ENCODE measurements around the gene S100Z. TPM values are rescaled to one million over a fixed set of nuclear protein-coding genes. Genes with fewer than 3 reads are reported as not detected.

S100Z gene
- total RNA-seq, 2 experiments from 2014 or later, result 0.81 to 1.1 TPM

DNA sequence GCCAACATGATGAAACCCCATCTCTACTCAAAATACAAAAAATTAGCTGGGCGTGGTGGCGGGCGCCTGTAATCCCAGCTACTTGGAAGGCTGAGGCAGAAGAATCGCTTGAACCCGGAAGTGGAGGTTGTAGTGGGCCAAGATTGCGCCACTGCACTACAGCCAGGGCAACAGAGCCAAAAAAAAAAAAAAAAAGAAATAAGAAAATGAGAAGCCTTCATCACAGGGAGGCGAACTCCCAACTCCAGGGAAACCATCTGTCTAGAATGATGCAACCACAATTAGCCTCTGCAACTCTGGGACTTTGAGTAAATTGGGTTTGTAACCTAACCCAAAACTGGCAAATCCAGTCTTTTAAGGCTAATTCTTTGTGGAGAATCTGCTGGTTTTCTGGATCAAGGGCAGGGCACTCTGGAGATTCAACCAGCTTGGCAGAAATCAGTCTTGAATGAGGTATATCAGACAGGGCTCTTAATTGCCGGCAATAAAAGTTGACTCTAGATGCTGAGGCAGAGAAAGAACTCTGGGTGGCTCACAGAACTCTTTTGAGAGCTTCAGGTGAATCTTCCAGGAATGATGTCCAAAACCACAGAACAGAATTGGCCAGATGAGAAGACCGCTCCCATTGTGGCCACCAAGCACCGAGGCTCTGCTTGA is 9.9 kb downstream of the S100Z start:
- no peak overlapping the region for H3K4me3 Mint-ChIP-seq
- H3K27ac Mint-ChIP-seq, result no peak overlapping the region
- no peak for DNase-seq
- peaks cover 16% of the 10 kb centered on the region for H3K4me1 Mint-ChIP-seq (ENCODE audit: low read depth)
- CTCF ChIA-PET, result no interaction called here
- intact Hi-C loops (cut with micrococcal nuclease), result loop anchor here (5.0 kb wide), 2 partner anchors 122 to 173 kb away; partner anchors contain the start of gene AGGF1
- peaks cover 5% of the 10 kb centered on the region for H3K9me3 Mint-ChIP-seq
- H3K36me3 Mint-ChIP-seq (ENCODE audit: low read depth), result peaks cover 7% of the 10 kb centered on the region
- H3K27me3 Mint-ChIP-seq (ENCODE audit: low read depth), result no peaks in the 10 kb centered on the region

DNA sequence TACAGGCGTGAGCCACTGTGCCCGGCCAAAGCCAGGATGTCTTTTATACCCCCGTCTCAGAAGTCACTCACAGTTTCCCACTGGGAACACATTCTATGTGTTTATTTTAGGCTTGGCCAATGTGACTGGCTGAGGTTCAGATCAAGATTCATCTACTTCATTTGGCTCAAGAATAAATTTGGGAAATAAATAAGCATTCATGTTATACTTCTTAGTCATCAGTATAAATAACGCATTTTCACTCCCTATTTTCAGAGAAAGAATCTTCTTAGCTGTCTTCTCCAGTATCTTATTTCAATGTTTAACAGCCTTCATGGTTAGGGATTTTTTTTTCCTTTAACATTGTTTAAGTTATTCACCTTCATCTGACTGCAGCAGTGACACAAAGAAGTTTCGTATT is 11.8 kb downstream of the S100Z start:
- DNase-seq, result no peak
- intact Hi-C loops (cut with micrococcal nuclease), result no loop called here
- no peaks in the 10 kb centered on the region for H3K9me3 Mint-ChIP-seq
- no peaks in the 10 kb centered on the region for H3K27me3 Mint-ChIP-seq (ENCODE audit: low read depth)
- H3K27ac Mint-ChIP-seq, result no peak overlapping the region
- CTCF ChIA-PET, result no interaction called here
- no peak overlapping the region for H3K4me3 Mint-ChIP-seq
- H3K36me3 Mint-ChIP-seq (ENCODE audit: low read depth), result no peaks in the 10 kb centered on the region
- H3K4me1 Mint-ChIP-seq (ENCODE audit: low read depth), result peaks cover 3% of the 10 kb centered on the region

DNA sequence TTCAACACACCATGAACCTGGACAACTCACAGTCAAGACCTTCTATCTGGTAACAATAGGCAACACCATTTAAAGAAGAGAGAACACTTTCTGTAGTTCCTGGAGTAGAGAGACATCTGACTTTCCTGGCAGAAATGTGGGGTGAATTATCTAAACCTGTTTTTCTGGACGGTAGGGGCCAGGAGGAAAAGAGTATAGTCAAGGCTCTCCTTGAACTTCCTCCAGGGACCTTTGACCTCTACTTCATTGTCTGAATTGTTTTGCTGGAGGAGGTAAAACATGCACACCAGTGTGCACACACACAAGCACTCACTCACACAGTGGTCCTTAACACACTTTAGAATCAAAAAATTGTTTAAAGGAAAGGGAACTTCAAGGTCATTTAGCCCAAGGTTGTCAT is 13.2 kb downstream of the S100Z start:
- Mint-ChIP-seq H3K4me3 (no peak overlapping the region), H3K27ac (no peak overlapping the region)

GRCh38 chr5:76866503-76866902 is 16.7 kb downstream of the S100Z start:
- Mint-ChIP-seq H3K9me3 (no peaks in the 10 kb centered on the region), H3K27me3 (ENCODE audit: low read depth) (no peaks in the 10 kb centered on the region), H3K4me1 (ENCODE audit: low read depth) (no peaks in the 10 kb centered on the region), H3K27ac (no peak overlapping the region), H3K36me3 (ENCODE audit: low read depth) (no peaks in the 10 kb centered on the region), H3K4me3 (no peak overlapping the region)
- CTCF ChIA-PET, result interaction anchor here (0.7 to 1.2 kb wide), 2 partner anchors 188 to 208 kb away, joined by 3 read pairs; no protein-coding TSS in a partner anchor
- intact Hi-C loops (cut with micrococcal nuclease), result no loop called here
- DNase-seq, result no peak

More for the DNA sequence above, 13.2 kb downstream of the S100Z start:
- no peaks in the 10 kb centered on the region for H3K36me3 Mint-ChIP-seq (ENCODE audit: low read depth)
- intact Hi-C loops (cut with micrococcal nuclease), result no loop called here
- no peaks in the 10 kb centered on the region for H3K27me3 Mint-ChIP-seq (ENCODE audit: low read depth)
- no peaks in the 10 kb centered on the region for H3K4me1 Mint-ChIP-seq (ENCODE audit: low read depth)
- CTCF ChIA-PET, result no interaction called here
- DNase-seq, result no peak
- no peaks in the 10 kb centered on the region for H3K9me3 Mint-ChIP-seq

GRCh38 chr5:76867038-76867437 is 17.2 kb downstream of the S100Z start:
- Mint-ChIP-seq H3K27me3 (ENCODE audit: low read depth) (no peaks in the 10 kb centered on the region), H3K36me3 (ENCODE audit: low read depth) (no peaks in the 10 kb centered on the region), H3K27ac (no peak overlapping the region), H3K9me3 (no peaks in the 10 kb centered on the region), H3K4me1 (ENCODE audit: low read depth) (no peaks in the 10 kb centered on the region), H3K4me3 (no peak overlapping the region)
- DNase-seq, result no peak
- CTCF ChIA-PET, result interaction anchor here (0.7 to 2.9 kb wide), 3 partner anchors 188 to 210 kb away, joined by 3 to 12 read pairs (median 3); no protein-coding TSS in a partner anchor
- intact Hi-C loops (cut with micrococcal nuclease), result no loop called here

GRCh38 chr5:76867827-76868693 is 18.2 kb downstream of the S100Z start:
- no peaks in the 10 kb centered on the region for H3K36me3 Mint-ChIP-seq (ENCODE audit: low read depth)
- CTCF ChIA-PET, result interaction anchor here (1.2 to 2.9 kb wide), 5 partner anchors 149 to 624 kb away, joined by 3 to 12 read pairs (median 5); partner anchors contain the start of gene WDR41
- H3K9me3 Mint-ChIP-seq, result no peaks in the 10 kb centered on the region
- no peaks in the 10 kb centered on the region for H3K27me3 Mint-ChIP-seq (ENCODE audit: low read depth)
- no peak overlapping the region for H3K4me3 Mint-ChIP-seq
- no peak overlapping the region for H3K27ac Mint-ChIP-seq
- no peaks in the 10 kb centered on the region for H3K4me1 Mint-ChIP-seq (ENCODE audit: low read depth)
- intact Hi-C loops (cut with micrococcal nuclease), result loop anchor here (1.0 to 2.0 kb wide), 3 partner anchors 148 to 277 kb away; no protein-coding TSS in a partner anchor
- peak; percentile 83 for DNase-seq

DNA sequence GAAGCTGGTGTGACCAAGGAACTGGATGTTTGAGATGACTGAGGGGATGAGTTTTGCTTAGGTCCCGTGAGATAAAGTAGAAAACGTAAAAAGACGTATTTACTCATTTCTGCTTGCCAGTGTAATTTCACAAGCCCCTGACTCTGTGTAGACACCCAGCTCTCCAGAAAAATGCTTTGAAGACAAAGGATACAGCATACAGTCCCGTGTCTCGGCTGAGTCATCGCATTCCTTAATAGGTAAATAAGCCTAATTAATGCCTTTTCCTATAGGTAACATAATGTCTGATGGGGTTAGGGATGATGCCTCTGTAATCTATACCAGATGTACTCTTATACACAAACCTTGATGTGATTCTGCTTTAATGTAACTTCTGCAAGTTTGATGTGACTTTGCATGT is 20.2 kb downstream of the S100Z start:
- Mint-ChIP-seq H3K27me3 (ENCODE audit: low read depth) (no peaks in the 10 kb centered on the region), H3K4me3 (no peak overlapping the region), H3K27ac (no peak overlapping the region)

DNA sequence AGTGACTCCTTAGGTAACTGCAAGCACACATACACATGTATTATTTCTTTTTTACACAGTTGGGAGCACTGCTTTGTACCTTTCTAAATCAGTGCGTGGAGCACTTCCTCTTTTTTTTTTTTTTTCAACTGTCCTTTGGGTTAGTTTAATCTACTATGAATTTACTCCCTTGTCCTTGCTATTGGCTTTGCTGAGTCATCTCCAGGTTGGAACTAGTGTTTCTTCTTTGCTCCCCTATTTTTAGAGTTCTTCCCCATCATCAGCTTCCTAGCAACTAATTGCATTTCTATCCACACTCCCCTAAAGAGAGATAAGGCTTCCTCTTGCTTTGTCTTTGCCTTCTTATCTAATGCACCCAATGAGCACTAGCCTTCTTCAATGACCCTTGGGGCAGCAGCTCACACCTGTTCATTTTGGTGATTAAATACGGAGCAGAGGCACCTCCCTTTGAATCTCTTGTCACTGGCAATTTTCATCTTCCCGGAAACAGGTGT is 24.3 kb downstream of the S100Z start:
- Mint-ChIP-seq H3K9me3 (no peaks in the 10 kb centered on the region), H3K36me3 (ENCODE audit: low read depth) (no peaks in the 10 kb centered on the region), H3K27ac (no peak overlapping the region), H3K4me3 (no peak overlapping the region), H3K27me3 (ENCODE audit: low read depth) (no peaks in the 10 kb centered on the region), H3K4me1 (ENCODE audit: low read depth) (no peaks in the 10 kb centered on the region)
- DNase-seq, result no peak
- intact Hi-C loops (cut with micrococcal nuclease), result no loop called here
- CTCF ChIA-PET, result interaction anchor here (0.6 kb wide), 1 partner anchor 115 kb away, joined by 4 read pairs; no protein-coding TSS in a partner anchor

More for the DNA sequence above, 20.2 kb downstream of the S100Z start:
- Mint-ChIP-seq H3K4me1 (ENCODE audit: low read depth) (no peaks in the 10 kb centered on the region), H3K9me3 (no peaks in the 10 kb centered on the region), H3K36me3 (ENCODE audit: low read depth) (no peaks in the 10 kb centered on the region)
- no peak for DNase-seq
- CTCF ChIA-PET, result interaction anchor here (0.6 to 2.9 kb wide), 9 partner anchors 14 to 567 kb away, joined by 3 to 12 read pairs (median 3); no protein-coding TSS in a partner anchor
- intact Hi-C loops (cut with micrococcal nuclease), result no loop called here

GRCh38 chr5:76888733-76889300 is 39.0 kb downstream of the S100Z start:
- Mint-ChIP-seq H3K36me3 (ENCODE audit: low read depth) (no peaks in the 10 kb centered on the region), H3K27me3 (ENCODE audit: low read depth) (peaks cover 3% of the 10 kb centered on the region), H3K4me3 (no peak overlapping the region), H3K27ac (no peak overlapping the region), H3K9me3 (no peaks in the 10 kb centered on the region), H3K4me1 (ENCODE audit: low read depth) (no peaks in the 10 kb centered on the region)
- intact Hi-C loops (cut with micrococcal nuclease), result no loop called here
- DNase-seq, result no peak
- CTCF ChIA-PET, result no interaction called here

DNA sequence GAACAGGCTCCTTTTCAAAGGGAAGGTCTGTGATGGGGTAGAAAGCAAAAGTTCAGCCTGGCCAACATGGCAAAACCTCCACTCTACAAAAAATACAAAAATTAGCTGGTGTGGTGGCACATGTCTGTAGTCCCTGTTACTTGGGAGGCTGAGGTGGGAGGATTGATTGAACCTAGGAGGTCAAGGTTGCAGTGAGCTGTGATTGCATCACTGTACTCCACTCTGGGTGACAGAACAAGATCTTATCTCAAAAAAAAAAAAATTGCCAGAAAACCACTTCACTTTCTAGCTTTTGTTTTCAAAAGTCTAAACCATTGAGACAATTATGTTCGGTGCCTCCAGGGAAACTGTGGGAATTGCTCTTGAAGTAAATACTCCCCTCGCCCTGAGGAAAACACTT is 43.5 kb downstream of the S100Z start:
- intact Hi-C loops (cut with micrococcal nuclease), result no loop called here
- DNase-seq, result no peak
- H3K9me3 Mint-ChIP-seq, result peaks cover 7% of the 10 kb centered on the region
- CTCF ChIA-PET, result interaction anchor here (0.7 kb wide), 1 partner anchor 292 kb away, joined by 5 read pairs; no protein-coding TSS in a partner anchor
- no peak overlapping the region for H3K4me3 Mint-ChIP-seq
- no peak overlapping the region for H3K27ac Mint-ChIP-seq
- H3K4me1 Mint-ChIP-seq (ENCODE audit: low read depth), result no peaks in the 10 kb centered on the region
- H3K27me3 Mint-ChIP-seq (ENCODE audit: low read depth), result peaks cover 3% of the 10 kb centered on the region
- H3K36me3 Mint-ChIP-seq (ENCODE audit: low read depth), result no peaks in the 10 kb centered on the region

DNA sequence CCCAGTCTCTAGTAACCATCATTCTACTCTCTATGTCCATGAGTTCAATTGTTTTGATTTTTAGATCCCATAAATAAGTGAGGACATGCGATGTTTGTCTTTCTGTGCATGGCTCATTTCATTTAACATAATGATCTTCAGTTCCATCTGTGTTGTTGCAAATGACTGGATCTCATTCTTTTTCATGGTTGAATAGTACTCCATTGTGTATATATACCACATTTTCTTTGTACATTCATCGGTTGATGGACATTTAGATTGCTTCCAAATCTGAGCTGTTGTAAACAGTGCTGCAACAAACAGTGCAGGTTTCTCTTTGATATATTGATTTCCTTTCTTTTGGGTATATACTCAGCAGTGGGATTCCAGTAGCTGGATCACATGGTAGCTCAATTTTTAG is 46.4 kb downstream of the S100Z start:
- Mint-ChIP-seq H3K36me3 (ENCODE audit: low read depth) (peaks cover 8% of the 10 kb centered on the region), H3K4me3 (no peak overlapping the region), H3K27ac (no peak overlapping the region), H3K9me3 (peaks cover 24% of the 10 kb centered on the region), H3K4me1 (ENCODE audit: low read depth) (no peaks in the 10 kb centered on the region), H3K27me3 (ENCODE audit: low read depth) (peaks cover 3% of the 10 kb centered on the region)
- intact Hi-C loops (cut with micrococcal nuclease), result no loop called here
- CTCF ChIA-PET, result interaction anchor here (0.9 kb wide), 1 partner anchor 121 kb away, joined by 3 read pairs; no protein-coding TSS in a partner anchor
- DNase-seq, result no peak

DNA sequence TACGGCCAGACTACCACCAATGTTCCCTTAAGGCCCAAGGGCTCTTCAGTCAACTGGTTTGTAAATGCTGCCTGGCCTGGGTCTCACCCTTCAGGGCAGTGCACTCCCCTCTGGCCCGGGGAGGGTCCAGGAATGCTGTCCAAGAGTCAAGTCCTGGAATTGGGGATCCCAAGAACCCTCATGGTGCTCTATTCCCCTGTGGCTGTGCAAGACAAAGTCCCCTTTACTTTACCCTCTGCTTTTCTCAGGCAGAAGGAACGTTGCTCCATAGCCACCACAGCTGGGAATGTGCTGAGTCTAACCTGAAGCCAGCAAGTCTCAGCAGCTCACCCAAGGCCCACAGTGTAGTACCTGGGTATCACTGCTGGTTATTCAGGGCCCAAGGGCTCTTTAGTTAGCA is 51.7 kb downstream of the S100Z start:
- Mint-ChIP-seq H3K36me3 (ENCODE audit: low read depth) (peaks cover 8% of the 10 kb centered on the region), H3K27me3 (ENCODE audit: low read depth) (no peaks in the 10 kb centered on the region), H3K4me3 (no peak overlapping the region), H3K27ac (no peak overlapping the region), H3K4me1 (ENCODE audit: low read depth) (no peaks in the 10 kb centered on the region), H3K9me3 (peaks cover 21% of the 10 kb centered on the region)
- intact Hi-C loops (cut with micrococcal nuclease), result no loop called here
- CTCF ChIA-PET, result no interaction called here
- no peak for DNase-seq
